ENCODE data around the gene PLEK2.
"Not testable (repeated sequence)": the region's sequence is repeated elsewhere in the genome, so short reads cannot be mapped to it uniquely, and the experiment has no call there.

PLEK2 gene

DNA sequence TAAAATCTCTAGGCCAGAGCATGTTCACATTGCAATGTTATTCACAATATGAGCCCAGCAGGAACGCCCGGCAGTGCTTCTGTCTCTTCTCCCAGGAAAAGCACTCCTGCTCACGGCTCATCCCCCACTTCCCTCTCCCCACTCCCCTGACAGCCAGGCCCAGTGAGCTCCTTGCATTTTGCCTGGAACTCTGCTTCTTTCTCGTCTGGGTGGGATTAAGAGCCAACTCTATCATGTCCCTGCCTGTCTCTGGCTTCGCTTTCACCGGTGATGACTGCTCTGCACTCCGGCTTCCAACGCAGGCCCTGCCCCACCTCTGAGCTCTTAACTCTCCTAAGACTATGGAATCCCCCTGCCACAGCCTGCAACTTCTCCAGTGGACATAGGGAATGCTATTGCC lies 2.5 kb downstream of the PLEK2 start:
- Histone ChIP-seq H3K36me3 (ENCODE audit: control insufficient read depth in 1 of 2, insufficient read depth in 2 of 2, low read length in 2 of 2) (no peaks in the 10 kb centered on the region), H3K9ac (ENCODE audit: low read depth in 1 of 2, low read length in 2 of 2) (peak overlapping the region; percentile 8 to 18), H3K4me3 (ENCODE audit: low read depth in 1 of 2, low read length in 2 of 2) (peak overlapping the region in 1 of 2 donors; percentile 31), H3K4me1 (ENCODE audit: control insufficient read depth in 1 of 2, insufficient read depth in 2 of 2, low read length in 2 of 2) (peaks cover 6 to 21% of the 10 kb centered on the region in 2 donors), H3K27ac (ENCODE audit: low read depth, low read length) (no peak overlapping the region), H3K27me3 (ENCODE audit: control insufficient read depth in 1 of 2, insufficient read depth in 2 of 2, low read length in 2 of 2) (peaks cover 0 to 4% of the 10 kb centered on the region in 2 donors), H3K9me3 (ENCODE audit: control insufficient read depth in 1 of 2, low read length in 2 of 2) (no peaks in the 10 kb centered on the region)

DNA sequence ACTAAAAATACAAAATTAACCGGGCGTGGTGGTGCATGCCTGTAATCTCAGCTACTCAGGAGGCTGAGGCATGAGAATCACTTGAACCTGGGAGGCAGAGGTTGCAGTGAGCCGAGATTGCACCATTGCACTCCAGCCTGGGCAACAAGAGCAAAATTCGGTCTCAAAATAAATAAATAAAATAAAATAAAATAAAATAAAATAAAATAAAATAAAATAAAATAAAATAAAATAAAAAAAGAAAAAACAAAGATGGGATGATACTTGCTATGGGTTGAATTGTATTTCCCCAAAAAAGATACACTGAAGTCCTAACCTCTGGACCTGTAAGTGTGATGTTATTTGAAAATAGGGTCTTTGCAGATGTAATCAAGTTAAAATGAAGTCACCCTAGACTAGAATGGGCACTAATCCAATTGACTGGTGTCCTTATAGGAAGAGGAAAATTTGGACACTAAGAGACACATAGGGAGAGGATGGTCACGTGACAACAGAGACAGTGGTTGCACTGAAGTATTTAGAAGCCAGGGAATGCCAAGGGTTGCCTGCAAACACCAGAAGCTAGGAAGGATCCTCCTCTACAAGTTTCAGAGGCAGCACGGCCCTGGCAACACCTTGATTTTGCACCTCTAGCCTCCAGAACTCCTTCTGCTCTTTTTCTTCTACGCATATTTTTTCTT lies 3.7 kb downstream of the PLEK2 start:
- peaks cover 6 to 21% of the 10 kb centered on the region in 2 donors for H3K4me1 ChIP-seq (ENCODE audit: control insufficient read depth in 1 of 2, insufficient read depth in 2 of 2, low read length in 2 of 2)
- not testable (repeated sequence) for H3K36me3 ChIP-seq (ENCODE audit: control insufficient read depth in 1 of 2, insufficient read depth in 2 of 2, low read length in 2 of 2); H3K9ac ChIP-seq (ENCODE audit: low read depth in 1 of 2, low read length in 2 of 2); H3K27me3 ChIP-seq (ENCODE audit: control insufficient read depth in 1 of 2, insufficient read depth in 2 of 2, low read length in 2 of 2); H3K9me3 ChIP-seq (ENCODE audit: control insufficient read depth in 1 of 2, low read length in 2 of 2); H3K4me3 ChIP-seq (ENCODE audit: low read depth in 1 of 2, low read length in 2 of 2); H3K27ac ChIP-seq (ENCODE audit: low read depth, low read length)

DNA sequence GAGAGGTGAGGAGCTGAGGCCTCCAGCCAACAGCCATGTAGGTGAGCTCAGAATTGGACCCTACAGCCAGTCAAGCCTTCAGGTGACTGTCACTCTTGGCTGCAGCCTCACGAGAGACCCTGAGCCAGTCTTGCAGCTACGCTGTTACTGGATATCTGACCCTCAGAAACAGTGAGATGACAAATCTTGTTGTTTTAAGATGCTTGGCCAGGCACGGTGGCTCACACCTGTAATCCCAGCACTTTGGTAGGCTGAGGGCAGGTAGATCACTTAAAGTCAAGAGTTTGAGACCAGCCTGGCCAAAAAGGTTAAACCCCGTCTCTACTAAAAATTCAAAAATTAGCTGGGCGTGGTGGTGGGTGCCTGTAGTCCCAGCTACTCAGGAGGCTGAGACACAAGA lies 6.2 kb downstream of the PLEK2 start:
- no peaks in the 10 kb centered on the region for H3K27me3 ChIP-seq (ENCODE audit: control insufficient read depth in 1 of 2, insufficient read depth in 2 of 2, low read length in 2 of 2)
- no peaks in the 10 kb centered on the region for H3K9me3 ChIP-seq (ENCODE audit: control insufficient read depth in 1 of 2, low read length in 2 of 2)
- peaks cover 0 to 3% of the 10 kb centered on the region in 2 donors for H3K36me3 ChIP-seq (ENCODE audit: control insufficient read depth in 1 of 2, insufficient read depth in 2 of 2, low read length in 2 of 2)
- no peak overlapping the region for H3K27ac ChIP-seq (ENCODE audit: low read depth, low read length)
- H3K4me1 ChIP-seq (ENCODE audit: control insufficient read depth in 1 of 2, insufficient read depth in 2 of 2, low read length in 2 of 2), result peaks cover 6 to 10% of the 10 kb centered on the region in 2 donors
- no peak overlapping the region for H3K9ac ChIP-seq (ENCODE audit: low read depth in 1 of 2, low read length in 2 of 2)
- H3K4me3 ChIP-seq (ENCODE audit: low read depth in 1 of 2, low read length in 2 of 2), result no peak overlapping the region

DNA sequence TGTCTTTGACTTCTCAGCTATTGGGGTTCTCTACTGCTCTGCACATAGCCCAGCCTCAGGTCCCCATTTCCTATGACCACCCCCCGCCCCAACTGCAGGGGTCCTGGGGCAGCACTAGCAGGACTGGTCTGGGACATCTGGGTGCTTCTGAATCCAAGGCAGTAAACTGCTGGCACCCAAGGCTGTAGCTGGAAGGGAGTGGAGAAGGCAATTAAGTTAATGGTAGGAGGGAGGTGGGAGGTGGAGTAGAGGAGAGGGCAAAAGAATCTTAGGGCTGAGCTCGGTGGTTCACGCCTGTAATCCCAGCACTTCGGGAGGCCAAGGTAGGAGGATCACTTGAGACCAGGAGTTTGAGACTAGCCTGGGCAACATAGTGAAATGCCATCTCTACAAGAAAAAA lies 11.5 kb downstream of the PLEK2 start:
- Histone ChIP-seq H3K4me1 (ENCODE audit: control insufficient read depth in 1 of 2, insufficient read depth in 2 of 2, low read length in 2 of 2) (peaks cover 4 to 8% of the 10 kb centered on the region in 2 donors), H3K27ac (ENCODE audit: low read depth, low read length) (no peak overlapping the region), H3K9me3 (ENCODE audit: control insufficient read depth in 1 of 2, low read length in 2 of 2) (no peaks in the 10 kb centered on the region), H3K36me3 (ENCODE audit: control insufficient read depth in 1 of 2, insufficient read depth in 2 of 2, low read length in 2 of 2) (peaks cover under 1 to 23% of the 10 kb centered on the region in 2 donors), H3K9ac (ENCODE audit: low read depth in 1 of 2, low read length in 2 of 2) (no peak overlapping the region), H3K27me3 (ENCODE audit: control insufficient read depth in 1 of 2, insufficient read depth in 2 of 2, low read length in 2 of 2) (no peaks in the 10 kb centered on the region), H3K4me3 (ENCODE audit: low read depth in 1 of 2, low read length in 2 of 2) (no peak overlapping the region)

DNA sequence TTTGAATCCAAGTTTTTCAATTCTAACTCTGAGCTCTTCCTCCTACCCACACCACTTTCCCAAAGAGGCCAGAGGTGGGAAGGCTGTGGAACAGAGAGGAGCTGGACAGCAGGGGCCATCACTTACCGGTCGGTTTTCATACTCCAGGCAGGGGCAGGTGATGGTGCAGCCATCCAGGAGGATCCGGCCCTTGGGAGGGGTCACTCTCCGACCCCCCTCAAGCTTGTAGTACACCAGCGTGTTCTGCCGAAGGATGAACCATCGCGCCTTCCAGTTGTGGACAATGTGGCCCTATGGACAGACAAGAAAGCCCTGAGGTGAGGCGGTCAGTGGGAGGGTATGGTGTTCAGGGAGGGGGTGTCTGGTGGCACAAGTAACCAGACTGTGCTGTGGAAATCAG lies 14.4 kb downstream of the PLEK2 start:
- Histone ChIP-seq H3K27ac (ENCODE audit: low read depth, low read length) (no peak overlapping the region), H3K4me1 (ENCODE audit: control insufficient read depth in 1 of 2, insufficient read depth in 2 of 2, low read length in 2 of 2) (peaks cover 4 to 8% of the 10 kb centered on the region in 2 donors), H3K4me3 (ENCODE audit: low read depth in 1 of 2, low read length in 2 of 2) (no peak overlapping the region), H3K27me3 (ENCODE audit: control insufficient read depth in 1 of 2, insufficient read depth in 2 of 2, low read length in 2 of 2) (no peaks in the 10 kb centered on the region), H3K9me3 (ENCODE audit: control insufficient read depth in 1 of 2, low read length in 2 of 2) (no peaks in the 10 kb centered on the region), H3K9ac (ENCODE audit: low read depth in 1 of 2, low read length in 2 of 2) (no peak overlapping the region), H3K36me3 (ENCODE audit: control insufficient read depth in 1 of 2, insufficient read depth in 2 of 2, low read length in 2 of 2) (peaks cover 12 to 47% of the 10 kb centered on the region in 2 donors)

DNA sequence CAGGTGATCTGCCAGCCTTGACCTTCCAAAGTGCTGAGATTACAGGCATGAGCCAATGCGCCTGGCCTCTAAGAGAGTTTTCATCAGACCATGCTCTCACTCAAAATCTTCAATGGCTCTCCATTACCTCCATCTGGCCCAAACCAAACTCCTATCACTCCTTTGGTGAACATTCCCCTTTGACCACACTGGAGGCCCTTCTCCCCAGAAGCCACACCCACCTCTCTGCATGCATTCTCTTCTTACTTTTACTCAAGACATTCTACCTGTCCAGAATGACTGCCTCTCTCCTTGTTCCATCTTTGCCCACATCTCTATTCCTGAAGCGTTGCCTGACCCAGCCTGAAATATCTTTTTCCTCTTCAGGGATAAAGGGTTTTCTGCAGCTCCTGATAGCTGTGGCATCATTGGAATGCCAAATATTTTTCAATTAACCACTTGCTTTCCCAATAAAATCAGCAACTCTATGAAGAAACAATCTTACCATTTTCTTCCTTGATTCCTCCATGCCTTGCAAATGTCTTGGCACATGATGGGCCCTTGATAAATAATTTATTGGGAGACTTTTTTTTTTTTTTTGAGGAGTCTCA lies 15.5 kb downstream of the PLEK2 start:
- Histone ChIP-seq H3K36me3 (ENCODE audit: control insufficient read depth in 1 of 2, insufficient read depth in 2 of 2, low read length in 2 of 2) (peaks cover 14 to 57% of the 10 kb centered on the region in 2 donors), H3K9me3 (ENCODE audit: control insufficient read depth in 1 of 2, low read length in 2 of 2) (no peaks in the 10 kb centered on the region), H3K27me3 (ENCODE audit: control insufficient read depth in 1 of 2, insufficient read depth in 2 of 2, low read length in 2 of 2) (no peaks in the 10 kb centered on the region), H3K4me1 (ENCODE audit: control insufficient read depth in 1 of 2, insufficient read depth in 2 of 2, low read length in 2 of 2) (peaks cover 4 to 8% of the 10 kb centered on the region in 2 donors), H3K27ac (ENCODE audit: low read depth, low read length) (no peak overlapping the region), H3K4me3 (ENCODE audit: low read depth in 1 of 2, low read length in 2 of 2) (no peak overlapping the region), H3K9ac (ENCODE audit: low read depth in 1 of 2, low read length in 2 of 2) (no peak overlapping the region)

DNA sequence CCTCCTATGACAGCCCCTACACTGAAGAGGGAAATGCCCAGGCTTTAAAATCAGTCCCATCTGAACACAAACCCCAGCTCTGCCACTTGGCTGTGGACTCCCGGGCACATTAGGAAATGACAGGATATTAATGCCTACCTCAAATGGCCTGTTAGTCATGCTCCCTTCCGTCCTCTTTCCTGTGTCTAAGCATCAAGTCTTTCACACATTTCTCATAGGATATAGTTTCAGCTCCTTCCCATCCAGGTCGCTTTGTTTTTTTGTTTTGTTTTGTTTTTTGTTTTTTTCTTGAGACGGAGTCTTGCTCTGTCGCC lies 16.1 kb downstream of the PLEK2 start:
- Histone ChIP-seq H3K9me3 (ENCODE audit: control insufficient read depth in 1 of 2, low read length in 2 of 2) (no peaks in the 10 kb centered on the region), H3K27me3 (ENCODE audit: control insufficient read depth in 1 of 2, insufficient read depth in 2 of 2, low read length in 2 of 2) (no peaks in the 10 kb centered on the region), H3K4me3 (ENCODE audit: low read depth in 1 of 2, low read length in 2 of 2) (no peak overlapping the region), H3K4me1 (ENCODE audit: control insufficient read depth in 1 of 2, insufficient read depth in 2 of 2, low read length in 2 of 2) (peaks cover 4 to 8% of the 10 kb centered on the region in 2 donors), H3K36me3 (ENCODE audit: control insufficient read depth in 1 of 2, insufficient read depth in 2 of 2, low read length in 2 of 2) (peaks cover 20 to 64% of the 10 kb centered on the region in 2 donors), H3K9ac (ENCODE audit: low read depth in 1 of 2, low read length in 2 of 2) (no peak overlapping the region), H3K27ac (ENCODE audit: low read depth, low read length) (no peak overlapping the region)

DNA sequence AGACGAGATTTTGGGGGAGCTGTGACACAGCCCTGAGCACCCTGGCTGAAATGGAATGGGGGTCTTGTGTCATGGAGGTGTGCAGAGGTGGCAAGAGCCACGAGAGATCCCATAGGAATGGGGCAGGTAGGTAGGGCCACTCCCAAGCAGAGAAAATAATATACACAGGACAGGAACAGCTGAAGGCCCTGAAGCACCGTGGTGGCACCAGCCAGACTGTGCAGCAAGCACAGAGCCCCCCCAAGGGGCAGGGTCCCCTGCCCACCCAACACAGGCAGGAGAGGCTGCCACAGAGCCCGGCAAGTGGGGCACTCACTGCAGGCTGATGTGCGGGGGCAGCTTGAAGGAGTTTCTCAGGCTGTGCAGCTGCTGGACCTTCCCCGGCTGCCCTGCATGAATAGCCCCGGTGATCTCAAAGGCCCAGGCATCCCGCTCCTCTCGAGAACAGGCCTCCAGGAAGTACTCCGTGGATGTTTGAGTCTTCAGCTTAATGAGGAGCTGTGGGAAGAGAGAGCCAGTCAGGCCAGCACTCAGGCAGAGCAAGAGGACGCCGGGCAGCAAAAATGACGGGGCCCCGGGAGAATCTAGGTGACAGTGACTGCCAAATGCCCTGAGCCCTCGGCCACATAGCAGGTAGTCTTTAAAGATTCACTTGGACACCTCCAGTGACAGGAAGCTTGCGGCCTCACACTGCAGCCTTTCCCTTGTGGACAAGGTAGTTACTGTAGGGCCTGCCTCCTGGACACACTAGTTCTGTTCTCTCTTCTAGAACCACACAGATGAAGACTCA lies 16.7 kb downstream of the PLEK2 start:
- H3K9me3 ChIP-seq (ENCODE audit: control insufficient read depth in 1 of 2, low read length in 2 of 2), result no peaks in the 10 kb centered on the region
- peaks cover 24 to 69% of the 10 kb centered on the region in 2 donors for H3K36me3 ChIP-seq (ENCODE audit: control insufficient read depth in 1 of 2, insufficient read depth in 2 of 2, low read length in 2 of 2)
- H3K4me1 ChIP-seq (ENCODE audit: control insufficient read depth in 1 of 2, insufficient read depth in 2 of 2, low read length in 2 of 2), result peaks cover 4 to 7% of the 10 kb centered on the region in 2 donors
- no peak overlapping the region for H3K9ac ChIP-seq (ENCODE audit: low read depth in 1 of 2, low read length in 2 of 2)
- H3K27ac ChIP-seq (ENCODE audit: low read depth, low read length), result no peak overlapping the region
- no peaks in the 10 kb centered on the region for H3K27me3 ChIP-seq (ENCODE audit: control insufficient read depth in 1 of 2, insufficient read depth in 2 of 2, low read length in 2 of 2)
- no peak overlapping the region for H3K4me3 ChIP-seq (ENCODE audit: low read depth in 1 of 2, low read length in 2 of 2)

DNA sequence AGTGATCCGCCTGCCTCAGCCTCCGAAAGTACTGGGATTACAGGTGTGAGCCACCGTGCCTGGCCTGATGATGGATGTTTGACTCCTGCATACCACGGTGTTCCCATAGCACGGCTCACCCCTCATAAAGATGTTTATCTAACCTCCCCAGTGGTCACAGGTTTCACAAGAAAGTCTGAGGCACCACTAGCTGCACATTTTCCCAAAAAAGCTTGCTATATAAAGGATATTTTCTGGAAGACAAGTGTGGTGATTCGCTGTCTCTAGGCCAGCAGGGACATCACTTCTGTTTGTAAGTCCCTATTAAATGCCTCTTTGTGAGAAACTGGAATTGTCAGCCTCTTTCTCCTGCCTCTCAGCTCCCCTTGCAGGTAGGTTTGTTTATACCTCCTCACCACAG lies 18.3 kb downstream of the PLEK2 start:
- no peak overlapping the region for H3K4me3 ChIP-seq (ENCODE audit: low read depth in 1 of 2, low read length in 2 of 2)
- no peak overlapping the region for H3K27ac ChIP-seq (ENCODE audit: low read depth, low read length)

DNA sequence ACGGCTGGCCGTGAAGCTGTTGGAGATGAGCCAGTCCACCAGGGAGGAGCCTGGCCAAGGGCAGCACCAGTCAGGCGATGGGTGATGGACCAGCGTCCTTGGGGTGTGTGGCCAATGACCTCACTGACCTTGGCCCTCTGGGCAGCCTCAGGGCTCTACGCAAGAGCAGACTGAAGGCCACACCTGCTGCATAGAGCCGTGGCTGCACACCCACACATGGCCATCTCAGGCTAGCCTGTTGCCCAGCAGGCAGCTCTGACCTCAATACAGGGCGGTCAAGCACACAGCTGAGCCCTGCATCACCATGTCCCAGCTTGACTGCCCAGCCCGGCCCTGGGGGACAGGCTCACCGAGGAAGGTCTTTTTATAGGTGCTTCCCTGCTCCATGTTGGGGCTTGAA lies 19.2 kb downstream of the PLEK2 start:
- Histone ChIP-seq H3K4me1 (ENCODE audit: control insufficient read depth in 1 of 2, insufficient read depth in 2 of 2, low read length in 2 of 2) (no peaks in the 10 kb centered on the region), H3K27ac (ENCODE audit: low read depth, low read length) (no peak overlapping the region), H3K4me3 (ENCODE audit: low read depth in 1 of 2, low read length in 2 of 2) (no peak overlapping the region), H3K9ac (ENCODE audit: low read depth in 1 of 2, low read length in 2 of 2) (no peak overlapping the region), H3K27me3 (ENCODE audit: control insufficient read depth in 1 of 2, insufficient read depth in 2 of 2, low read length in 2 of 2) (no peaks in the 10 kb centered on the region), H3K36me3 (ENCODE audit: control insufficient read depth in 1 of 2, insufficient read depth in 2 of 2, low read length in 2 of 2) (peaks cover 33 to 90% of the 10 kb centered on the region in 2 donors), H3K9me3 (ENCODE audit: control insufficient read depth in 1 of 2, low read length in 2 of 2) (no peaks in the 10 kb centered on the region)

More for the DNA sequence above, 18.3 kb downstream of the PLEK2 start:
- no peaks in the 10 kb centered on the region for H3K9me3 ChIP-seq (ENCODE audit: control insufficient read depth in 1 of 2, low read length in 2 of 2)
- no peak overlapping the region for H3K9ac ChIP-seq (ENCODE audit: low read depth in 1 of 2, low read length in 2 of 2)
- no peaks in the 10 kb centered on the region for H3K27me3 ChIP-seq (ENCODE audit: control insufficient read depth in 1 of 2, insufficient read depth in 2 of 2, low read length in 2 of 2)
- H3K36me3 ChIP-seq (ENCODE audit: control insufficient read depth in 1 of 2, insufficient read depth in 2 of 2, low read length in 2 of 2), result peaks cover 27 to 83% of the 10 kb centered on the region in 2 donors
- no peaks in the 10 kb centered on the region for H3K4me1 ChIP-seq (ENCODE audit: control insufficient read depth in 1 of 2, insufficient read depth in 2 of 2, low read length in 2 of 2)
